ENCODE results near the gene CCT8. TPM values are rescaled to one million over a fixed set of nuclear protein-coding genes. Genes with fewer than 3 reads are reported as not detected.

The CCT8 gene
- total and polyA plus RNA-seq, 10 of the 15 experiments (the other 5 are each of a cell fraction or from before 2014, with no cell fraction given), result 321 to 696 (median 471) TPM

- no peak for TF ChIP-seq E2F4 (IDR thresholded peaks at IDR 0.05; ENCODE audit: low read depth, low read length)
Observed at GRCh38 chr21:29024474-29025327, 48.7 kb downstream of the CCT8 start, which contains the start of gene USP16 (continued).

GRCh38 chr21:29022166-29022565, 51.3 kb downstream of the CCT8 start:
- Histone ChIP-seq H2AFZ (ENCODE audit: control insufficient read depth, low read depth, low read length) (no peak overlapping the region), H3K27me3 (replicated peaks in 1 of 2; ENCODE audit: control insufficient read depth in 2 of 2, insufficient read depth in 2 of 2, low read length in 1 of 2) (no peaks in the 10 kb centered on the region), H3K4me1 (ENCODE audit: control insufficient read depth, insufficient read depth, low read length) (peaks cover 6% of the 10 kb centered on the region; the same call in 1 of the 2 replicates), H3K79me2 (ENCODE audit: control insufficient read depth, insufficient read depth, low read length) (peaks cover 50% of the 10 kb centered on the region), H3K9ac (ENCODE audit: control insufficient read depth, insufficient read depth, low read length) (no peak overlapping the region), H3K36me3 (ENCODE audit: control insufficient read depth in 2 of 2, insufficient read depth in 2 of 2, low read length in 1 of 2) (no peaks in the 10 kb centered on the region), H3K27ac (ENCODE audit: control insufficient read depth, insufficient read depth) (no peak overlapping the region), H3K4me3 (no peak overlapping the region), H3K9me3 (replicated peaks; ENCODE audit: control insufficient read depth, insufficient read depth, low read length) (no peaks in the 10 kb centered on the region), H3K4me2 (ENCODE audit: control insufficient read depth, insufficient read depth) (no peak overlapping the region), H4K20me1 (ENCODE audit: control insufficient read depth, insufficient read depth) (no peaks in the 10 kb centered on the region)
- CTCF ChIA-PET, result interaction anchor here (0.6 to 0.7 kb wide), 2 partner anchors 83 to 293 kb away, joined by 3 read pairs; no protein-coding TSS in a partner anchor
- POLR2A ChIA-PET, result interaction anchor here (0.6 to 4.6 kb wide), 5 partner anchors 29 to 58 kb away, joined by 3 to 22 read pairs (median 3); partner anchors contain the start of gene LTN1
- intact Hi-C loops (cut with micrococcal nuclease; ENCODE audit: unreplicated experiment), result loop anchor here (5.0 kb wide), 1 partner anchor 50 kb away; the partner anchor contains the start of gene CCT8
- 84% methylated on average over 4 of the region's 4 CpGs for WGBS (ENCODE audit: insufficient coverage, insufficient replicate concordance, low lambda C conversion rate, missing lambda C conversion rate)
- FAIRE-seq, result no peak
- RAD21 ChIA-PET (ENCODE audit: unreplicated experiment), result interaction anchor here (0.7 to 1.6 kb wide), 2 partner anchors 20 to 279 kb away, joined by 3 to 4 read pairs; no protein-coding TSS in a partner anchor
- no peak for DNase-seq (ENCODE audit: low read depth, low spot score)
- in situ Hi-C loops (cut with MboI), result no loop called here
- no TSS peak for BruUV-seq (replicated peaks)
- no peak for ATAC-seq
- SMC1A ChIA-PET (ENCODE audit: uncharacterized antibody, unreplicated experiment), result interaction anchor here (1.4 to 1.7 kb wide), 2 partner anchors 45 to 54 kb away, joined by 3 to 4 read pairs; no protein-coding TSS in a partner anchor
- TF ChIP-seq, protein P1, sequence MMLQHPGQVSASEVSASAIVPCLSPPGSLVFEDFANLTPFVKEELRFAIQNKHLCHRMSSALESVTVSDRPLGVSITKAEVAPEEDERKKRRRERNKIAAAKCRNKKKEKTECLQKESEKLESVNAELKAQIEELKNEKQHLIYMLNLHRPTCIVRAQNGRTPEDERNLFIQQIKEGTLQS (IDR thresholded peaks at IDR 0.05; ENCODE audit: borderline replicate concordance, extremely low read depth, low read depth, low read length), result no peak
- TF ChIP-seq POLR2A (IDR thresholded peaks at IDR 0.05; ENCODE audit: low read depth, low read length) (no peak), SMC3 (IDR thresholded peaks at IDR 0.05; ENCODE audit: borderline replicate concordance, low read length) (no peak), RCOR1 (conservative IDR thresholded peaks at IDR 0.05; ENCODE audit: low read depth, low read length) (no peak), RBBP5 (conservative IDR thresholded peaks at IDR 0.05) (no peak)
- TF ChIP-seq, protein P2, sequence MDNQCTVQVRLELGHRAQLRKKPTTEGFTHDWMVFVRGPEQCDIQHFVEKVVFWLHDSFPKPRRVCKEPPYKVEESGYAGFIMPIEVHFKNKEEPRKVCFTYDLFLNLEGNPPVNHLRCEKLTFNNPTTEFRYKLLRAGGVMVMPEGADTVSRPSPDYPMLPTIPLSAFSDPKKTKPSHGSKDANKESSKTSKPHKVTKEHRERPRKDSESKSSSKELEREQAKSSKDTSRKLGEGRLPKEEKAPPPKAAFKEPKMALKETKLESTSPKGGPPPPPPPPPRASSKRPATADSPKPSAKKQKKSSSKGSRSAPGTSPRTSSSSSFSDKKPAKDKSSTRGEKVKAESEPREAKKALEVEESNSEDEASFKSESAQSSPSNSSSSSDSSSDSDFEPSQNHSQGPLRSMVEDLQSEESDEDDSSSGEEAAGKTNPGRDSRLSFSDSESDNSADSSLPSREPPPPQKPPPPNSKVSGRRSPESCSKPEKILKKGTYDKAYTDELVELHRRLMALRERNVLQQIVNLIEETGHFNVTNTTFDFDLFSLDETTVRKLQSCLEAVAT (IDR thresholded peaks at IDR 0.05), result no peak
- TF ChIP-seq, protein P3, sequence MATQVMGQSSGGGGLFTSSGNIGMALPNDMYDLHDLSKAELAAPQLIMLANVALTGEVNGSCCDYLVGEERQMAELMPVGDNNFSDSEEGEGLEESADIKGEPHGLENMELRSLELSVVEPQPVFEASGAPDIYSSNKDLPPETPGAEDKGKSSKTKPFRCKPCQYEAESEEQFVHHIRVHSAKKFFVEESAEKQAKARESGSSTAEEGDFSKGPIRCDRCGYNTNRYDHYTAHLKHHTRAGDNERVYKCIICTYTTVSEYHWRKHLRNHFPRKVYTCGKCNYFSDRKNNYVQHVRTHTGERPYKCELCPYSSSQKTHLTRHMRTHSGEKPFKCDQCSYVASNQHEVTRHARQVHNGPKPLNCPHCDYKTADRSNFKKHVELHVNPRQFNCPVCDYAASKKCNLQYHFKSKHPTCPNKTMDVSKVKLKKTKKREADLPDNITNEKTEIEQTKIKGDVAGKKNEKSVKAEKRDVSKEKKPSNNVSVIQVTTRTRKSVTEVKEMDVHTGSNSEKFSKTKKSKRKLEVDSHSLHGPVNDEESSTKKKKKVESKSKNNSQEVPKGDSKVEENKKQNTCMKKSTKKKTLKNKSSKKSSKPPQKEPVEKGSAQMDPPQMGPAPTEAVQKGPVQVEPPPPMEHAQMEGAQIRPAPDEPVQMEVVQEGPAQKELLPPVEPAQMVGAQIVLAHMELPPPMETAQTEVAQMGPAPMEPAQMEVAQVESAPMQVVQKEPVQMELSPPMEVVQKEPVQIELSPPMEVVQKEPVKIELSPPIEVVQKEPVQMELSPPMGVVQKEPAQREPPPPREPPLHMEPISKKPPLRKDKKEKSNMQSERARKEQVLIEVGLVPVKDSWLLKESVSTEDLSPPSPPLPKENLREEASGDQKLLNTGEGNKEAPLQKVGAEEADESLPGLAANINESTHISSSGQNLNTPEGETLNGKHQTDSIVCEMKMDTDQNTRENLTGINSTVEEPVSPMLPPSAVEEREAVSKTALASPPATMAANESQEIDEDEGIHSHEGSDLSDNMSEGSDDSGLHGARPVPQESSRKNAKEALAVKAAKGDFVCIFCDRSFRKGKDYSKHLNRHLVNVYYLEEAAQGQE (IDR thresholded peaks at IDR 0.05; ENCODE audit: low read depth, low read length), result no peak
- TF ChIP-seq, protein P4, sequence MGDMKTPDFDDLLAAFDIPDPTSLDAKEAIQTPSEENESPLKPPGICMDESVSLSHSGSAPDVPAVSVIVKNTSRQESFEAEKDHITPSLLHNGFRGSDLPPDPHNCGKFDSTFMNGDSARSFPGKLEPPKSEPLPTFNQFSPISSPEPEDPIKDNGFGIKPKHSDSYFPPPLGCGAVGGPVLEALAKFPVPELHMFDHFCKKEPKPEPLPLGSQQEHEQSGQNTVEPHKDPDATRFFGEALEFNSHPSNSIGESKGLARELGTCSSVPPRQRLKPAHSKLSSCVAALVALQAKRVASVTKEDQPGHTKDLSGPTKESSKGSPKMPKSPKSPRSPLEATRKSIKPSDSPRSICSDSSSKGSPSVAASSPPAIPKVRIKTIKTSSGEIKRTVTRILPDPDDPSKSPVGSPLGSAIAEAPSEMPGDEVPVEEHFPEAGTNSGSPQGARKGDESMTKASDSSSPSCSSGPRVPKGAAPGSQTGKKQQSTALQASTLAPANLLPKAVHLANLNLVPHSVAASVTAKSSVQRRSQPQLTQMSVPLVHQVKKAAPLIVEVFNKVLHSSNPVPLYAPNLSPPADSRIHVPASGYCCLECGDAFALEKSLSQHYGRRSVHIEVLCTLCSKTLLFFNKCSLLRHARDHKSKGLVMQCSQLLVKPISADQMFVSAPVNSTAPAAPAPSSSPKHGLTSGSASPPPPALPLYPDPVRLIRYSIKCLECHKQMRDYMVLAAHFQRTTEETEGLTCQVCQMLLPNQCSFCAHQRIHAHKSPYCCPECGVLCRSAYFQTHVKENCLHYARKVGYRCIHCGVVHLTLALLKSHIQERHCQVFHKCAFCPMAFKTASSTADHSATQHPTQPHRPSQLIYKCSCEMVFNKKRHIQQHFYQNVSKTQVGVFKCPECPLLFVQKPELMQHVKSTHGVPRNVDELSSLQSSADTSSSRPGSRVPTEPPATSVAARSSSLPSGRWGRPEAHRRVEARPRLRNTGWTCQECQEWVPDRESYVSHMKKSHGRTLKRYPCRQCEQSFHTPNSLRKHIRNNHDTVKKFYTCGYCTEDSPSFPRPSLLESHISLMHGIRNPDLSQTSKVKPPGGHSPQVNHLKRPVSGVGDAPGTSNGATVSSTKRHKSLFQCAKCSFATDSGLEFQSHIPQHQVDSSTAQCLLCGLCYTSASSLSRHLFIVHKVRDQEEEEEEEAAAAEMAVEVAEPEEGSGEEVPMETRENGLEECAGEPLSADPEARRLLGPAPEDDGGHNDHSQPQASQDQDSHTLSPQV (IDR thresholded peaks at IDR 0.05), result no peak
